Endothelial cell (in vitro differentiated cells): ENCODE data around the gene ERC2. TPM values are rescaled to one million over a fixed set of nuclear protein-coding genes. Genes with fewer than 3 reads are reported as not detected.

Experiments used
- DNase-seq: peaks from one replicate; pipeline ENCODE4 v3.0.0; 2021; ENCODE audit warnings: low spot score
- H3K27ac Mint-ChIP-seq: one replicate; pipeline ENCODE4 v1.8.0; 2021; ENCODE audit warnings: mixed read lengths, inconsistent platforms; ENCODE audit not compliant: unreplicated experiment
- H3K27me3 Mint-ChIP-seq: one replicate; pipeline ENCODE4 v1.8.0; 2021; ENCODE audit warnings: mild to moderate bottlenecking, moderate library complexity, mixed read lengths, inconsistent platforms; ENCODE audit not compliant: unreplicated experiment
- H3K36me3 Mint-ChIP-seq: one replicate; pipeline ENCODE4 v1.8.0; 2021; ENCODE audit warnings: mild to moderate bottlenecking, low read depth, mixed read lengths, inconsistent platforms; ENCODE audit not compliant: unreplicated experiment
- H3K4me1 Mint-ChIP-seq: one replicate; pipeline ENCODE4 v1.8.0; 2021; ENCODE audit warnings: mild to moderate bottlenecking, mixed read lengths, inconsistent platforms; ENCODE audit not compliant: unreplicated experiment
- H3K4me3 Mint-ChIP-seq: one replicate; pipeline ENCODE4 v1.8.0; 2021; ENCODE audit warnings: mild to moderate bottlenecking, mixed read lengths, inconsistent platforms; ENCODE audit not compliant: unreplicated experiment
- H3K9me3 Mint-ChIP-seq: one replicate; pipeline ENCODE4 v1.8.0; 2021; ENCODE audit warnings: mixed read lengths, inconsistent platforms; ENCODE audit not compliant: unreplicated experiment
- CTCF ChIP-seq: fragments of 200-600 bp; sonication (generic); IDR thresholded peaks from one replicate; pipeline ENCODE4 v1.5.0; 2021; ENCODE audit warnings: antibody characterized with exemption; ENCODE audit not compliant: unreplicated experiment
- total RNA-seq: library from RNA; stranded (reverse); fragmentation: NEBNext Ultra II Directional; extraction: Animal tissue kit (Norgen Biotek cat#: 25700); gene quantifications from one replicate; pipeline ENCODE4 v1.2.1, GENCODE V29; 2021; ENCODE audit not compliant: unreplicated experiment

ERC2 gene
- total RNA-seq, 1 donor from 2014 or later, result 20.5 TPM

DNA sequence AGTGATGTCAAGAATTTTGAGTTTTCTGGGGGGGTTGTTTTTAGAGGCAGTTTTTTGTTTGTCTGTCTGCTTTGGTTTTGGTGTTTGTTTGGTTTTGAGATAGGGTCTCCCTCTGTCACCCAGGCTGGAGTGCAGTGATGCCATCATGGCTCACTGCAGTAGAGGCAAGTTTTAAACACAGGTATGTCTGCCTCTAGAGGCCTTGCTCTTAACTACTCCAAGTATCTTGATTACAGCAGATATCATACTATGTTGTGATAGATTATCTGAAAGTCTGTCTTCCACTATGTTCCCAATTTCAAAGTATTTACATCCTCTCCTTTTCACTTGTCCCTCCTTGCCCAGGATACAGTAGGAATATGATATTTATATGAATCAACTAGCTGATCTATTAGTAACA, 57.7 kb downstream of the ERC2 start:
- Mint-ChIP-seq H3K27ac (no peak overlapping the region), H3K4me3 (no peak overlapping the region), H3K27me3 (peaks cover 2% of the 10 kb centered on the region), H3K9me3 (no peaks in the 10 kb centered on the region), H3K36me3 (no peaks in the 10 kb centered on the region), H3K4me1 (no peaks in the 10 kb centered on the region)
- no peak for TF ChIP-seq CTCF
- DNase-seq, result no peak

GRCh38 chr3:56409790-56410189, 58.5 kb downstream of the ERC2 start:
- Mint-ChIP-seq H3K9me3 (no peaks in the 10 kb centered on the region), H3K27me3 (peaks cover 2% of the 10 kb centered on the region), H3K27ac (no peak overlapping the region), H3K4me3 (no peak overlapping the region), H3K4me1 (no peaks in the 10 kb centered on the region), H3K36me3 (no peaks in the 10 kb centered on the region)
- no peak for TF ChIP-seq CTCF
- no peak for DNase-seq

DNA sequence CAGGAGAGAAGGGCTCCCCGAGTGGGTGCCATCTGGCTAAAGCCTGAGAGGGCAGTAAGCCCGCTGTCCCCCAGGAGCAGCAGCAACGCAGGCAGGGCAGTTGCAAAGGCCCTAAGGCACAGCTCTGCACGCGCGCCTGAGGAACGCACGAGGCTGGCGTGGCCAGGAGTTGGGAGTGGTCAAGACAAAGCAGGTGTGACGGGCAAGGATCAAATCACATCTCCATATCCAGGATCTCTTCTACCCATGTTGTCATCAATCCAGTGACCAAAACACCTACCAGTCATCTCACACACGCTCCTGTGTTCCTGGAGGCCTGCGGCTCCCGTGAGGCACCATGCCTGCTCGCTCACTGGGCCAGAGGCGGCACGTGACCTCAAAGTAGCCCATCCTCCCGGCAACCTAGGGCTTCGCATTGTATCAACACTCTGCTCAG, 59.5 kb downstream of the ERC2 start:
- no peaks in the 10 kb centered on the region for H3K9me3 Mint-ChIP-seq
- peaks cover 2% of the 10 kb centered on the region for H3K27me3 Mint-ChIP-seq
- no peaks in the 10 kb centered on the region for H3K36me3 Mint-ChIP-seq
- TF ChIP-seq CTCF, result no peak
- no peaks in the 10 kb centered on the region for H3K4me1 Mint-ChIP-seq
- DNase-seq, result no peak
- H3K4me3 Mint-ChIP-seq, result no peak overlapping the region
- no peak overlapping the region for H3K27ac Mint-ChIP-seq

- no peak overlapping the region for H3K27ac Mint-ChIP-seq
- no peaks in the 10 kb centered on the region for H3K9me3 Mint-ChIP-seq
- H3K4me3 Mint-ChIP-seq, result no peak overlapping the region
- H3K27me3 Mint-ChIP-seq, result no peaks in the 10 kb centered on the region
- DNase-seq, result no peak
- no peaks in the 10 kb centered on the region for H3K4me1 Mint-ChIP-seq
- H3K36me3 Mint-ChIP-seq, result no peaks in the 10 kb centered on the region
- no peak for TF ChIP-seq CTCF
These were observed 61.3 kb downstream of the ERC2 start for GRCh38 chr3:56406826-56407515.

DNA sequence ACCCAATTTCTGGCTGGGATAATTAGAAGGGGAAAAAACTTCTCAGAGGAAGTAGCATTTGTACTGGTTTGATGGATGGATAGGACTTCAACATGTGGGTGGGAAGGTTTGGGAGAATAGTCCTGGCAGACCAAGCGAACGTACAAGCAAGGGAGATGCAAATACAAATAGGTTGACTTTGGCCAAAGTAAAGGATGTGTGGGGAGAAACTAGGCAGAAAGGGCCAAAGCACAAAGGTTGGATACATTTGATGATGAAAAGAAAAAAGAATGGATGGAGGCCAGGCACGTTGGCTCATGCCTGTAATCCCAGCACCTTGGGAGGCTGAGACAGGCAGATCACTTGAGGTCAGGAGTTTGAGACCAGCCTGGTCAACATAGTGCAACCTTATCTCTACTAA, 63.4 kb downstream of the ERC2 start:
- Mint-ChIP-seq H3K4me1 (no peaks in the 10 kb centered on the region), H3K36me3 (no peaks in the 10 kb centered on the region), H3K27me3 (no peaks in the 10 kb centered on the region), H3K9me3 (no peaks in the 10 kb centered on the region), H3K4me3 (no peak overlapping the region), H3K27ac (no peak overlapping the region)
- TF ChIP-seq CTCF, result no peak
- no peak for DNase-seq
